Lower lobe of right lung (tissue), 2 donors: ENCODE data around the gene EPB41L4A. TPM values are rescaled to one million over a fixed set of nuclear protein-coding genes. Genes with fewer than 3 reads are reported as not detected.

Experiments used
- ATAC-seq, 2 donors: fragments of 200-7000 bp; cut with Tn5 transposase; one replicate each; pipeline ENCODE4 v1.9.1; 2020 to 2022; ENCODE audit warnings: mild to moderate bottlenecking in 2 of 2, moderate library complexity in 2 of 2
- DNase-seq: peaks from one replicate; pipeline ENCODE4 v3.0.0-alpha.2; 2020
- H3K27ac ChIP-seq: fragments of 200-600 bp; one replicate; pipeline ENCODE4 v1.8.0; 2022
- H3K27me3 ChIP-seq: fragments of 200-600 bp; one replicate; pipeline ENCODE4 v1.8.0; 2022; ENCODE audit warnings: low read depth
- H3K36me3 ChIP-seq: fragments of 200-600 bp; one replicate; pipeline ENCODE4 v1.8.0; 2022; ENCODE audit warnings: mild to moderate bottlenecking
- H3K4me1 ChIP-seq: fragments of 200-600 bp; one replicate; pipeline ENCODE4 v1.8.0; 2022
- H3K4me3 ChIP-seq: fragments of 200-600 bp; one replicate; pipeline ENCODE4 v1.8.0; 2022; ENCODE audit warnings: mild to moderate bottlenecking
- H3K9me3 ChIP-seq: fragments of 200-600 bp; one replicate; pipeline ENCODE4 v1.8.0; 2022
- CTCF ChIP-seq: fragments of 200-600 bp; IDR thresholded peaks from one replicate; pipeline ENCODE4 v1.8.0; 2022; ENCODE audit warnings: antibody characterized with exemption, mild to moderate bottlenecking
- intact Hi-C: fragments of 100-400 bp; cut with DNase I; formaldehyde crosslinking; loops from one replicate; pipeline ENCODE4 v1.11.0; 2022
- total RNA-seq: library from RNA; stranded (reverse); fragmentation: NEBNext Ultra II Directional; extraction: Animal tissue kit (Norgen Biotek cat#: 25700); gene quantifications from one replicate; pipeline ENCODE4 v1.2.1, GENCODE V29; 2021
- donor health status: DM: no; HTN: yes; CAD: no; lungs with severe emphysema.

Gene EPB41L4A
- total RNA-seq, 1 donor from 2014 or later: 44.8 TPM

- H3K36me3 ChIP-seq: no peaks in the 10 kb centered on the region
- no peaks in the 10 kb centered on the region for H3K9me3 ChIP-seq
- H3K4me3 ChIP-seq: no peak overlapping the region
- H3K27me3 ChIP-seq: no peaks in the 10 kb centered on the region
- no peak overlapping the region for H3K27ac ChIP-seq
- DNase-seq (no peak), ATAC-seq (no peak)
- no peaks in the 10 kb centered on the region for H3K4me1 ChIP-seq
- intact Hi-C loops: no loop called here
- TF ChIP-seq CTCF: no peak
Measured at GRCh38 chr5:112306956-112307355, 112.1 kb downstream of the EPB41L4A start.

GRCh38 chr5:112304743-112305142, 114.3 kb downstream of the EPB41L4A start:
- no peaks in the 10 kb centered on the region for H3K36me3 ChIP-seq
- no peak overlapping the region for H3K4me3 ChIP-seq
- intact Hi-C loops: no loop called here
- H3K4me1 ChIP-seq: no peaks in the 10 kb centered on the region
- ATAC-seq (no peak), DNase-seq (no peak)
- H3K27me3 ChIP-seq: no peaks in the 10 kb centered on the region
- H3K9me3 ChIP-seq: no peaks in the 10 kb centered on the region
- TF ChIP-seq CTCF: no peak
- no peak overlapping the region for H3K27ac ChIP-seq

GRCh38 chr5:112303685-112304084, 115.4 kb downstream of the EPB41L4A start:
- no peak for ATAC-seq
- intact Hi-C loops: no loop called here

GRCh38 chr5:112294126-112294525, 125.0 kb downstream of the EPB41L4A start:
- H3K4me3 ChIP-seq: no peak overlapping the region
- no peaks in the 10 kb centered on the region for H3K36me3 ChIP-seq
- no peaks in the 10 kb centered on the region for H3K9me3 ChIP-seq
- no peak for TF ChIP-seq CTCF
- ATAC-seq: no peak
- peaks cover 3% of the 10 kb centered on the region for H3K4me1 ChIP-seq
- H3K27me3 ChIP-seq: no peaks in the 10 kb centered on the region
- DNase-seq: no peak
- no peak overlapping the region for H3K27ac ChIP-seq
- intact Hi-C loops: no loop called here

More at GRCh38 chr5:112303685-112304084, 115.4 kb downstream of the EPB41L4A start:
- TF ChIP-seq CTCF: no peak
- Histone ChIP-seq H3K4me1 (no peaks in the 10 kb centered on the region), H3K27ac (no peak overlapping the region), H3K36me3 (no peaks in the 10 kb centered on the region), H3K4me3 (no peak overlapping the region), H3K27me3 (no peaks in the 10 kb centered on the region), H3K9me3 (no peaks in the 10 kb centered on the region)
- DNase-seq: no peak

GRCh38 chr5:112293587-112293986, 125.5 kb downstream of the EPB41L4A start:
- H3K36me3 ChIP-seq: no peaks in the 10 kb centered on the region
- no peak for TF ChIP-seq CTCF
- no peaks in the 10 kb centered on the region for H3K27me3 ChIP-seq
- no peaks in the 10 kb centered on the region for H3K9me3 ChIP-seq
- intact Hi-C loops: no loop called here
- no peak overlapping the region for H3K4me3 ChIP-seq
- no peak overlapping the region for H3K27ac ChIP-seq
- DNase-seq (no peak), ATAC-seq (no peak)
- H3K4me1 ChIP-seq: peaks cover 3% of the 10 kb centered on the region

GRCh38 chr5:112290691-112291090, 128.4 kb downstream of the EPB41L4A start:
- Histone ChIP-seq H3K9me3 (no peaks in the 10 kb centered on the region), H3K4me1 (peaks cover 3% of the 10 kb centered on the region), H3K27me3 (no peaks in the 10 kb centered on the region), H3K36me3 (no peaks in the 10 kb centered on the region), H3K27ac (no peak overlapping the region), H3K4me3 (no peak overlapping the region)
- ATAC-seq (no peak), DNase-seq (no peak)
- no peak for TF ChIP-seq CTCF
- intact Hi-C loops: no loop called here
